GM21360 (cell line): Measurements from ENCODE around the gene ATAD2B.
"Not testable (repeated sequence)": the region's sequence is repeated elsewhere in the genome, so short reads cannot be mapped to it uniquely, and the experiment has no call there.

ENCODE experiments used
- ATAC-seq: cut with Tn5 transposase; IDR thresholded peaks from one replicate; pipeline ENCODE4 v1.9.1; 2021; ENCODE audit warnings: mild to moderate bottlenecking, moderate library complexity; ENCODE audit not compliant: unreplicated experiment

ATAD2B gene

DNA sequence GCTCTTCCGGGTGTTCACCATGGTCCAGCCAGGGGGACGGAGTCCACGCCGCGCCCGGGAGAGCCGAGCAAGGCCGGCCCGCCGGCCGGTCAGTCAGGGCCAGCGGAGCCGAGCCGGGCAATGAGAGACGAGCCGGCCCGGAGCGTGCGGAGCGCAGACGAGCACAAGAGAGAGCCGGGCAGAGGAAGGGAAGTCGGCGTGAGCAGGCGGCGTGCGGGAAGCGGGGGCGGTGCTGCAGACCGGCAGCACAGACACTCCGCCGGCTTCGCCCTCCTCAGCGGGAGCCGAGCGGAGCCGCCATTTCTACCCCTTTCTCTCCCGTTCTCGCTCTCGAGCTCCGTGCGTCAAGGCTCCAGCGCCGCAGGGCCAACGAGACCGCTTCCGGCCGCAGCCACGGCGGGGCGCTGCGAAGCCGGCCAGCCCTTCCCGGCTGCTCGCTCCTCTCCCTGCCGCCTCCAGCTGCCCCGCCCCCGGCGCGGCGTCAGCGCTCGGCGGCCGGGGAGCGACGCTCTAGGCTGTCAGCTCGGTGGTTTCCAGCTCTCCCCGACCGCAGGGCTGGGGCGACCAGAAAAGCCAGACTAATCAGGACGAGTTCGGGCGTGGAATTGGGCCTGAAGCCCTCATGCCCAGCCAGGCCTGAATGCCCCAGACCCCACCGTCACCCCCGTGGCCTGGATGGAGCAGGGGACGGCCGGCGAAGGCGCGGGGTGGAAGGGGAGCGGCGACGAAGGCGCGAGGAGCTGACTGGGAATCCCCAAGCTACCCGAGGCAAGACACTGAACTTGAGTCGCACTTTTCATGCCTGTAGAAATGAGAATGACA lies at the start of gene ATAD2B:
ATAD2B (minus strand) TSS at position 374 of the 822 bp plus-strand sequence; CDS start at position 21, 353 bp downstream.
- ATAC-seq: peak; percentile 76

- ATAC-seq: no peak
Measured at GRCh38 chr2:23967846-23968245, 40.9 kb upstream of the ATAD2B start.

DNA sequence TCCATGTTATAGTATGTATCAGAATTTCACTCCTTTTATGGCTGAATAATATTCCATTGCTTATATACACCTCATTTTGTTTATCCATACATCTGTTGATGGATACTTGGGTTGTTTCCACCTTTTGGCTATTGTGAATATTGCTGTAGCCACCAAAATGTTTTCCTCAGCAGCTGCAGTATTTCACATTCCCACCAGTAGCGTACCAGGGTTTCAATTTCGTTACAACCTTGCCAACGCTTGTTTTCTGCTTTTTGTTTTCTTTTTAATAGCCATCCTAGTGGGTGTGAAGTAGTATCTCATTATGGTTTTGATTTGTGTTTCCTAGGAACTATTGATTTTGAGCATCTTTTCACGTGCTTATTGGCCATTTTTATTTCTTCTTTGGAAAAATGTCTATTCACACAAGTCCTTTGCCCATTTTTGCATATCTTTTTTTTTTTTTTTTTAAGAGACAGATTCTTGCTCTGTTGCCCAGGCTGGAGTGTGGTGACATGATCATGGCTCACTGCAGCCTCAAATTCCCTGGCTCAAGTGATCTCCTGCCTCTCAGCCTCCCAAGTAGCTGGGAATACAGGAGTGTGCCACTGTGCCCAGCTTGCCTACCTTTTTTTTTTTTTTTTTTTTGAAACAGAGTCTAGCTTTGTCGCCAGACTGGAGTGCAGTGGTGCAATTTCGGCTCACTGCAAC lies 27.5 kb upstream of the ATAD2B start:
- no peak for ATAC-seq

DNA sequence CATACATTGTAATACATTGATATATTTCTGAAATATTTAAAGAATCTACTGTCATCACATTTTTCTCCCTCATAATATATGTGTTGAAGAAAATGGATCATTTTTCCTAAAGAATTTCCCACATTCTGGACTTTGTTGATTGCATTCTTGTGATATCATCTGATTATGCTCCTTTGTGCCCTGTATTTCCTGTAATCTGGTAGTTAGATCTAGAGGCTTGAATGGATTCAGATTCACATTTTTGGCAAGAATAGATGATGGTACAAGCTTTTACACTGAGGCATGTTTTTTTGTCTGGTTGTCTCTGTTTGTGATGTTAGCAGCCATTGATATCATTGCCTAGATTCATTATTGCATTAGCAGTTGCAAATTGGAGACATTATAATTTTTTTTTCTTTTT lies 26.7 kb upstream of the ATAD2B start:
- ATAC-seq: no peak

GRCh38 chr2:23952558-23952957 lies 25.6 kb upstream of the ATAD2B start:
- not testable (repeated sequence) for ATAC-seq

- ATAC-seq: no peak
Measured at GRCh38 chr2:23947350-23947749, 20.4 kb upstream of the ATAD2B start.

- ATAC-seq: no peak
Measured at GRCh38 chr2:23944976-23945375, 18.1 kb upstream of the ATAD2B start.

DNA sequence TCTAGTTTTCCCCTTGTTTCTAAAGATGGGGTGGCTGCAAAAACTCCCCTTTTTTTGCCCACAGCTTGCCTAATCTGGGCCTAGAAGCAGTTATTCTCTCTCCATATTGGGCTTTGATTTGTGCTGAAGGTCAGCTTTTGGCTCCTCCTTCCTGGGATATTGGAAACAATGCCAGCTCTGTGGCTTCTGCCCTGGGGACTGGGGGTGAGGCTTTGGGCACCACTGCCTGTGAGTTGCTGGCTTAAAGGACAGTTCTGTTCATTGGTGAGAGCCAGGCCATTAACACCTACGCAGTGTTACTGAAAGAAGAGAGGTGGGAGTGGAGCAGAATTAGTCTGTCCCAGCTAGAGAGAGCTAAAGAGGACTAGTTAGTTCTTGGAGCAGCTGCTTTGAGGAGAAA lies 17.6 kb upstream of the ATAD2B start:
- ATAC-seq: no peak

DNA sequence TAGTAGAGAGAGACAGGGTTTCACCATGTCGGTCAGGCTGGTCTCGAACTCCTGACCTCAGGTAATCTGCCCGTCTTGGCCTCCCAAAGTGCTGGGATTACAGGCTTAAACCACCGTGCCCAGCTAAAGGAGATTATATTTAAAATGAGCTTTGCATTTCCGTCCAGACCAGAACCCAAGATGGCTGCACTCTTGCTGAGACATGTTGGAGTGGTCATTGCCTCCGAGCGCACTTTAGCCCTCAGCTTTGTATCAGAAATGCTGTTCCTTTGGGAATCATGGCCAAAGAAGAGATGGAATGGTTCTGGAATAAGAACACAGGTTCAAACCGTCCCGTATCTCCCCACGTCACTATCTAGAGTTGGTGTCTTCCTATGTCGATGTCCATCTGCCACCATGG lies 16.7 kb upstream of the ATAD2B start:
- ATAC-seq: no peak

GRCh38 chr2:23941644-23942043 lies 14.7 kb upstream of the ATAD2B start:
- ATAC-seq: no peak

DNA sequence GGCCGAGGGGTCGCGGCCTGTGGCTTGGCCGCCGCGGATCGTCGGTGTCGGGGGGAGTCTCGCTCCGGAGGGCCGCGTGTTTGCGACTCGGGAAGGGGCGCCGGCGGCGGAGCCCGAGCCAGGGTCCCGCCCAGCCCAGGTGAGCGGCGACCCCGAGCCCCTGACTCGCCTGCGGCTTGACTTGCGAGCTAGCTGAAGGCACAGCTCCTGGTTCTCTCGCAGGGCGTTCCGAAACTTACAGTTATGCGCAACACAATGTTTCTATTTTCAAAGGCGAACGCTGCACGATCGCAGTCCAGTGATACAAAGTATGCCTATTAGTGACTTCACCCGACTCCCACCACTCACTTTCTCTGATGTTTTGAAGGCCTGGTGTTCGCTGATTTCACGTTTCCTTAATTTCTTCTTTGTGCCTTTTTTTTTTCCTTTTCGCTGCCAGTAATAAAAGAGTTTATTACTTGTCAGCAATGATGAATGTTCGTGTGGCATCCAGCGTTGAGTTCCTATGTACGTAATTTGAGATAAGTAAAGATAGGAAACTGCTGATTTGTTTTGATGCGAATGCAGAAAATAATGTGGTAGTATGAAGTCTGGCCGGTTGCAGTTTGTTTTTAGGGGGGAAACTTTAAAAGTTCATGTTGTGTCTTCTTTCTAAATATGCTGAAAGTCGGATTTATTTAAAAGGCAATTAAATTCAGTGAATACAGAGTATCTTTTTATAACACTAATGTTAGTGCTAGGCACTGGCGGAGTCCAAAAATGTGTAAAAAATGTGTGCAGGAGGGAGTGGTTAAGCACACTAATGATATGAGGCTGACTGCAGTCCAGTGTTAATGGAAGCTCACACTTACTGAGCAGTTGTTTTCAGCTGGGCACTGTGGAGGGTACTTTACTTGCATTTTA lies 14.0 kb upstream of the ATAD2B start:
- ATAC-seq: peak; percentile 53

- ATAC-seq: peak; percentile 69
Measured at GRCh38 chr2:23939987-23940717, 13.2 kb upstream of the ATAD2B start, which contains the start of gene UBXN2A. Gene UBXN2A, plus strand, starts transcription at chr2:23940463. Its CDS starts 17,852 bp downstream, at chr2:23958315.

GRCh38 chr2:23934259-23934658 lies 7.3 kb upstream of the ATAD2B start:
- ATAC-seq: no peak

- peak; percentile 28 for ATAC-seq
Measured at GRCh38 chr2:23926290-23926749, 603 bp downstream of the ATAD2B start.

DNA sequence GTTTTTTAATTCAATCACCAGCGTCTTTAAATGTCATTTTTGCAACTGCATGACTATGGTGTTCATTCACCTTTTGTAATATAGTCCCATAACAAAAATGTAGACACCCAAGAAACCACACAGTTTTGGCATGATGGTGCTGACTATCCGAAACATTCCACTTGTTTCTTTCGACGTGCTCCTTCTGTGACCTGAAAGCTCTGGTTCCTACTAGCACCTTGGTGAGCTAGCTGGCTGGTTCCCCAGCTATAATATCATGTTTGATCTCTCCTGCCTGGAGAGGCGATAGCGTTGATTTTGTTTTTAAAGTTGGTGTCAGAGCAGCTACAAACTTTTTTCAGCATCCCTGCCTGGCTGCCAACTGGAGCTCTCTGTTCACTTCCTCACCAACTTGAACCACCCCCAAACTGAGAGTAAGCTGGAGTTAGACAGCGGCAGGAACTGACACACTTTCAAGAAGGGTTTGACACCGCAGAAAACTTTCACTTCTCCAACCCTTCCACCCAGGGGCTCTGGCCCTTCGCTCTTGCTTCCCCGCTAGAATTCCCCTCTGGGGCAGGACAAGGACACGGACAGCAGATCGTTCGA lies 1.1 kb downstream of the ATAD2B start:
- peak; percentile 55 for ATAC-seq

DNA sequence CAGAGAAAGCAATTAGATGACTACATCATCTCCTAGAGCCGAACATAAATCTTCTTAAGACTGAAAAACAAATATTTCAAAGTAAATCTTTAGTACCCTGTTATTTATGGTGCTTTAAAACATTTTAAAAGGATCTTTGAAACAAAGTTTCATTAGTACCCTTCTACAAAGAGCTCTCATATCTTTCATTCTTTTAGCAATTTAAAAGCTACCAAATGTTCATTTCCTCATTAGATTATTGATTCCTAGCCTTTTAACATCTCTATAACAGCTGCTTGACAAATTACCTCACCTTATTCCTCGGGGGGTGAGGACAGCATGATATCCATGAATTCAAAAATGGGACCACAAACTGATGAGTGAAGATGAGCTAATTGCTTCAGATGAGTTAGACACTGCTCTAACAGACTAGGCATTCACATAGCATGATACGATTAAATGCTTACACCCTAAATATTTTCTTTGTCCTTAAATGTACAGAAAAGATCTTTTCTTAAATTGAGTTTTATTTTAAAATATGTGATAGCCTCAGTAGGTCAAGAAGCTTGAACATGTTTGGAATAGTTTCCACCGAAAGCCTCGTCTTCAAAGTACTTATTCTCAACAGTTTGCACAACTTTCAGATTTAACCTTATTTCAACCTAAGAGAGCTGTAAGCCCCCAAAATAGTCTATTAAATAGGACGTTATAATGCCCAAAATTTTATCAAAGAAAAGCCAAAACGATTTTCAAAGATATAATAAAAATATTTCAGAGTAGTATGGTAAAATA lies 2.1 kb downstream of the ATAD2B start:
- no peak for ATAC-seq

GRCh38 chr2:23918837-23919489 lies 8.0 kb downstream of the ATAD2B start:
- no peak for ATAC-seq

DNA sequence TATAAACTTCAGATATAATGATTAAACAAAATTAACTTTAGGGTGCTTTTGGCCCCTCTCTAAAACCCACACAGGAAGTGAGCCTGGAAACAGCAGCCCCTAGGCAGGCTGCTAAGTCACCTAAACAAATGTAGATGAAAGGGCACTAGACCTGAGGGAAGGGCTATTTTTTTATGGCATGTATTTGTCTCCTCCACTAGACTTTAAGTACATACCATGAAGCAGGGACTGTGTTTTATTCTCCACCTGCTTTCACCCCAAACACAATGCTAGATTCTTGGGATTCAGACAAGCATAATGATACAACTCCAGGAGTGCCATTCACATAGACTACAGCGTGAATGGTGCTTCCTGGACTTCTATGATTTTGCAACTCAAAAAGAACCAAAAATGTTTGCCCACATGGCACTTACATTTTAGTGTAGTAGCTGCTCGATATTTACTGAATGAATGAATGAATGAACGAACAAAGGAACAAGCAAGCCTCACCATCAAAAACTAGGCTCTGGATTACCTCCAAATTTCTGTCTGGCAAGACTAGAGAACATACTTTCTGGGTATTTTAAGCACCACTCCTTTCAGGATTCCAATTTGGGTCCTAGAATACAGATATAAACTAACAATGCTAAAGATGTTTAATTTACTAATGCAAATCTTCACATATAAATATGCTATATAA lies 10.1 kb downstream of the ATAD2B start:
- no peak for ATAC-seq
